ENCODE measurements around the gene GARNL3. TPM values are rescaled to one million over a fixed set of nuclear protein-coding genes. Genes with fewer than 3 reads are reported as not detected.
A peak's percentile ranks its signal among the peaks of the same experiment; 100 is the strongest.

Gene GARNL3
- total and polyA plus RNA-seq, 7 donors: 1.2 to 4.8 (median 2.2) TPM

DNA sequence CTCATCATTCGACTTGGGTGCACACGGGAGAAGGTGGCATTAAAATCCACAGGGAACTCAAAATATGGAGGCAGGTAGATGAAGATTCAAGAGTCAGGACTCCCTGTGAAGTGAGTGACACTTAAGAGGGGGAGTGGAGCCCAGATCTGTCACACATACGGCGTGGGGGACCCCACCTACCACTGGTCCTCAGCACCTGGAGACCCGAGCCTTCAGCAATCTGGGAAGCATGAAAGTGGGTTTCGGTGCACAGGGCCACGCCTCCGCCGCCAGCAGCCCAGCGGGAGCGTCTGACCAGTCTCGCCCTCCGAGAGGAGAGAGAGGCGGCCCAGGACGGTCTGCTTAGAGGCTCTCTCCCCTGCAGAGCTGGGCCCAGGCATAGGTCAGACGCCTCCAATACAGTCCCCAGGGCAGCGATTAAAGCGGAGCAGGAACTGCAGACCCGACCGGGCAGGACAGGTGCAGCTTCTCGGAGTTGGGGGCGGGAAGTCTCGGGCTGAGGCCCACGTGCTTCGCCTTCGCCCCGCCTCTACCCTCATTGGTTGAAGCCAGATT is 131.8 kb downstream of the GARNL3 start:
- H3K4me3 ChIP-seq: peak overlapping the region; percentile 94
- peaks cover 13% of the 10 kb centered on the region for H3K4me1 ChIP-seq
- TF ChIP-seq, protein P1, sequence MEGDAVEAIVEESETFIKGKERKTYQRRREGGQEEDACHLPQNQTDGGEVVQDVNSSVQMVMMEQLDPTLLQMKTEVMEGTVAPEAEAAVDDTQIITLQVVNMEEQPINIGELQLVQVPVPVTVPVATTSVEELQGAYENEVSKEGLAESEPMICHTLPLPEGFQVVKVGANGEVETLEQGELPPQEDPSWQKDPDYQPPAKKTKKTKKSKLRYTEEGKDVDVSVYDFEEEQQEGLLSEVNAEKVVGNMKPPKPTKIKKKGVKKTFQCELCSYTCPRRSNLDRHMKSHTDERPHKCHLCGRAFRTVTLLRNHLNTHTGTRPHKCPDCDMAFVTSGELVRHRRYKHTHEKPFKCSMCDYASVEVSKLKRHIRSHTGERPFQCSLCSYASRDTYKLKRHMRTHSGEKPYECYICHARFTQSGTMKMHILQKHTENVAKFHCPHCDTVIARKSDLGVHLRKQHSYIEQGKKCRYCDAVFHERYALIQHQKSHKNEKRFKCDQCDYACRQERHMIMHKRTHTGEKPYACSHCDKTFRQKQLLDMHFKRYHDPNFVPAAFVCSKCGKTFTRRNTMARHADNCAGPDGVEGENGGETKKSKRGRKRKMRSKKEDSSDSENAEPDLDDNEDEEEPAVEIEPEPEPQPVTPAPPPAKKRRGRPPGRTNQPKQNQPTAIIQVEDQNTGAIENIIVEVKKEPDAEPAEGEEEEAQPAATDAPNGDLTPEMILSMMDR (IDR thresholded peaks at IDR 0.05): no peak
- intact Hi-C loops (cut with DNase I): loop anchor here (2.0 to 10.0 kb wide), 3 partner anchors 26 to 179 kb away; no protein-coding TSS in a partner anchor
- DNase-seq (no peak), ATAC-seq (no peak)
- peaks cover 0 to 22% of the 10 kb centered on the region in 2 donors for H3K36me3 ChIP-seq (ENCODE audit: insufficient read depth in 1 of 2, low read depth in 1 of 2)
- 3 to 4% (median 3%) methylated on average over 24 to 27 of the region's 27 CpGs for WGBS, 3 donors
- no peaks in the 10 kb centered on the region for H3K27me3 ChIP-seq (ENCODE audit: insufficient read depth in 3 of 3, low read length in 2 of 3)
- H3K27ac ChIP-seq: peak overlapping the region; percentile 81
- H3K9me3 ChIP-seq: no peaks in the 10 kb centered on the region

DNA sequence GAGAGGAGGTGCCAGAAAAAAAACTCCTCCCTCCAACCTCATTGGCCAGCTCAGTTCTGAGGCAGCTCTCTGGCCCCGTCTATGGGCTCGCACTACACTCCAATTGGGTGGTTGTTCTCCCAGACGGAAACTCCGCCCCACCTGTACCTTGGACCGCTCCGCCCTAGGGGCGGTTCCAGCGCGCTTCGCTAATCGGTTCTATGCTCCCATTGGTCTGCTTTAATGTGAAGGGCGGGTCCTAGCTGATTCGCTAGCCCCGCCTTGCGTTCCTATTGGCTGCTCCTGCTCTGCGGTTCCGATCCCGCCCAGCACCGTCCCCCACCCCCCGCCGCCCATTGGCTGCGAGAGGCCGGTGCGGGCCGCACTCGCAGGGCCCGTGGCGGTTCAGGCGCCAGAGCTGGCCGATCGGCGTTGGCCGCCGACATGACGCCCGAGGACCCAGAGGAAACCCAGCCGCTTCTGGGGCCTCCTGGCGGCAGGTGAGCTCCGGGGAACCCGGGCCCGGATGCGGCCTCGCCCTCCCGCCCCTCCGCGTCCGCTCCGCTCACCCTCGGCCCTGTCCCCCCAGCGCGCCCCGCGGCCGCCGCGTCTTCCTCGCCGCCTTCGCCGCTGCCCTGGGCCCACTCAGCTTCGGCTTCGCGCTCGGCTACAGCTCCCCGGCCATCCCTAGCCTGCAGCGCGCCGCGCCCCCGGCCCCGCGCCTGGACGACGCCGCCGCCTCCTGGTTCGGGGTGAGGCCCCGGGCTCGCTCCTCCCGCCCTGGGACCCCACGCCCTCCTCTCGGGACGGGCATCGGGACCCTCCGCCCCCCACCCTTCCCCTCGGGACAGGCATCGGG is 132.5 kb downstream of the GARNL3 start, which contains the start of gene SLC2A8:
Gene SLC2A8 (plus strand): TSS at position 362 of the 838 bp plus-strand sequence. CDS start 62 bp downstream, at position 424.
- DNase-seq: peak; percentile 98 to 99
- H3K9me3 ChIP-seq: no peaks in the 10 kb centered on the region
- peak within 1 kb of the TSS; percentile 89 for H3K27ac ChIP-seq
- no peaks in the 10 kb centered on the region for H3K27me3 ChIP-seq (ENCODE audit: insufficient read depth in 3 of 3, low read length in 2 of 3)
- peak within 1 kb of the TSS; percentile 94 for H3K4me3 ChIP-seq
- H3K36me3 ChIP-seq (ENCODE audit: insufficient read depth in 1 of 2, low read depth in 1 of 2): peaks cover 0 to 23% of the 10 kb centered on the region in 2 donors
- intact Hi-C loops (cut with DNase I): loop anchor here (2.0 to 10.0 kb wide), 3 partner anchors 26 to 180 kb away; no protein-coding TSS in a partner anchor
- WGBS, 3 donors: 0 to 1% (median 0%) methylated on average over 56 to 87 of the region's 87 CpGs
- ATAC-seq: peak; percentile 94 to 97 (median 96)
- TF ChIP-seq, protein P1 (IDR thresholded peaks at IDR 0.05): peak; percentile 29
- H3K4me1 ChIP-seq: peaks cover 13% of the 10 kb centered on the region

DNA sequence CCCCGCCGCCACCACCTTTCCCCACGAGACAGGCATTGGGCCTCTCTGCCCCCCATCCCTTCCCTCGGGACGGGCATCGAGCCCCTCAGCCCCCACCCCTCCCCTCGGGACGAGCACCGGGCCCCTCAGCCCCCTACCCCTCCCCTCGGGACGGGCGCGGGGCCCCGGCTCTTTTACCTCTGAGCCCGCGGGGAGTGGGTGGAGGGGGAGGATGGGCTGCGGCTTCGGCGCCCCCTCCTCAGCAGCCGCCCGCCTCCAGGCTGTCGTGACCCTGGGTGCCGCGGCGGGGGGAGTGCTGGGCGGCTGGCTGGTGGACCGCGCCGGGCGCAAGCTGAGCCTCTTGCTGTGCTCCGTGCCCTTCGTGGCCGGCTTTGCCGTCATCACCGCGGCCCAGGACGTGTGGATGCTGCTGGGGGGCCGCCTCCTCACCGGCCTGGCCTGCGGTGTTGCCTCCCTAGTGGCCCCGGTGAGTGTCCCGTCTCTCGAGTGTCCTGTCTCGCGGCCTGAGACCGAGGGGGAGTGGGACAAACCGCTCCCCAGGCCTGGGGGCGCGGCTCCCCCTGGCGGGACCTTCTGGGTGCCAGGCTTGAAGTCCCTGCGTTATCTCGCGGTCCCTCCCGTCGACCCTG is 133.2 kb downstream of the GARNL3 start:
- peak overlapping the region; percentile 94 for H3K4me3 ChIP-seq
- no peaks in the 10 kb centered on the region for H3K27me3 ChIP-seq (ENCODE audit: insufficient read depth in 3 of 3, low read length in 2 of 3)
- DNase-seq: peak; percentile 57 to 74
- no peaks in the 10 kb centered on the region for H3K9me3 ChIP-seq
- ATAC-seq: peak in 3 of 4 donors; percentile 7 to 15 (median 13)
- H3K4me1 ChIP-seq: peaks cover 13% of the 10 kb centered on the region
- TF ChIP-seq, protein P1 (IDR thresholded peaks at IDR 0.05): peak; percentile 49
- WGBS, 3 donors: 1 to 2% (median 1%) methylated on average over 38 to 55 of the region's 55 CpGs
- intact Hi-C loops (cut with DNase I): loop anchor here (2.0 to 10.0 kb wide), 3 partner anchors 25 to 180 kb away; no protein-coding TSS in a partner anchor
- H3K27ac ChIP-seq: peak overlapping the region; percentile 89
- H3K36me3 ChIP-seq (ENCODE audit: insufficient read depth in 1 of 2, low read depth in 1 of 2): peaks cover 0 to 30% of the 10 kb centered on the region in 2 donors

DNA sequence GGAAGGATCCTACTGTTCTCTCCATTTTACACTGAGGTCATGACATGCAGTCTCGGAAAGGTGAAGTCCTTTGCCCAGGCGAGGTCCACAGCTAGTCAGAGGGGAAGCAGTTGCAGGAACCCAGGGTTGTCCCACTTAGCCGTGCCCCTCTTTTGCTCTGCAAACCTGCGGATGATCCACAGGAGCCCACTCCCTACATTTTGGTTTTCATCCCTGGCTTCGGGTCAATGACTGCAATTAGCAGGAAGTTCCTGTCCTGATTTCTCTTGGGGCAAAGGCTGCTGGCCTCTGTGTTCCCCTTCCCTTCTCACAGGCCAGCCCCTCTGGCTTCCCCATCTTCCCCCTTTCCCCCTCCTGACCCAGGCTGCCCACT is 133.7 kb downstream of the GARNL3 start:
- peak overlapping the region; percentile 94 for H3K4me3 ChIP-seq
- peak overlapping the region; percentile 89 for H3K27ac ChIP-seq
- H3K9me3 ChIP-seq: no peaks in the 10 kb centered on the region
- ATAC-seq: no peak
- TF ChIP-seq, protein P1 (IDR thresholded peaks at IDR 0.05): no peak
- H3K36me3 ChIP-seq (ENCODE audit: insufficient read depth in 1 of 2, low read depth in 1 of 2): peaks cover 0 to 32% of the 10 kb centered on the region in 2 donors
- H3K4me1 ChIP-seq: peaks cover 13% of the 10 kb centered on the region
- intact Hi-C loops (cut with DNase I): loop anchor here (5.0 to 10.0 kb wide), 2 partner anchors 113 to 181 kb away; no protein-coding TSS in a partner anchor
- no peak for DNase-seq
- no peaks in the 10 kb centered on the region for H3K27me3 ChIP-seq (ENCODE audit: insufficient read depth in 3 of 3, low read length in 2 of 3)
- 48 to 67% (median 49%) methylated on average over 5 of the region's 5 CpGs for WGBS, 3 donors

Data from psoas muscle (tissue), 8 donors.